Panc1 (cell line): ENCODE results near the gene SULT1C2. TPM values are rescaled to one million over a fixed set of nuclear protein-coding genes. Genes with fewer than 3 reads are reported as not detected.

Experiments
- total RNA-seq: library from RNA; stranded (reverse); gene quantifications from one replicate; pipeline ENCODE4 v1.2.1, GENCODE V29; 2021; ENCODE audit not compliant: unreplicated experiment

Gene SULT1C2
- total RNA-seq, 1 experiment from 2014 or later = 0.31 TPM

Other genes starting within 250 kb of the SULT1C2 start
- not detected for gene SULT1C3, start 48.9 kb upstream of the SULT1C2 start, total RNA-seq
- not detected for gene SULT1C4, start 89.1 kb downstream of the SULT1C2 start, total RNA-seq
- 23.4 TPM for gene GCC2, start 160.3 kb downstream of the SULT1C2 start, total RNA-seq
- 101 TPM for gene LIMS1, start 245.6 kb downstream of the SULT1C2 start, total RNA-seq